ENCODE results near the gene MYO5C. TPM values are rescaled to one million over a fixed set of nuclear protein-coding genes. Genes with fewer than 3 reads are reported as not detected.
A peak's percentile ranks its signal among the peaks of the same experiment; 100 is the strongest.

MYO5C gene
- total RNA-seq, 1 experiment from 2014 or later, result 0.43 TPM

DNA sequence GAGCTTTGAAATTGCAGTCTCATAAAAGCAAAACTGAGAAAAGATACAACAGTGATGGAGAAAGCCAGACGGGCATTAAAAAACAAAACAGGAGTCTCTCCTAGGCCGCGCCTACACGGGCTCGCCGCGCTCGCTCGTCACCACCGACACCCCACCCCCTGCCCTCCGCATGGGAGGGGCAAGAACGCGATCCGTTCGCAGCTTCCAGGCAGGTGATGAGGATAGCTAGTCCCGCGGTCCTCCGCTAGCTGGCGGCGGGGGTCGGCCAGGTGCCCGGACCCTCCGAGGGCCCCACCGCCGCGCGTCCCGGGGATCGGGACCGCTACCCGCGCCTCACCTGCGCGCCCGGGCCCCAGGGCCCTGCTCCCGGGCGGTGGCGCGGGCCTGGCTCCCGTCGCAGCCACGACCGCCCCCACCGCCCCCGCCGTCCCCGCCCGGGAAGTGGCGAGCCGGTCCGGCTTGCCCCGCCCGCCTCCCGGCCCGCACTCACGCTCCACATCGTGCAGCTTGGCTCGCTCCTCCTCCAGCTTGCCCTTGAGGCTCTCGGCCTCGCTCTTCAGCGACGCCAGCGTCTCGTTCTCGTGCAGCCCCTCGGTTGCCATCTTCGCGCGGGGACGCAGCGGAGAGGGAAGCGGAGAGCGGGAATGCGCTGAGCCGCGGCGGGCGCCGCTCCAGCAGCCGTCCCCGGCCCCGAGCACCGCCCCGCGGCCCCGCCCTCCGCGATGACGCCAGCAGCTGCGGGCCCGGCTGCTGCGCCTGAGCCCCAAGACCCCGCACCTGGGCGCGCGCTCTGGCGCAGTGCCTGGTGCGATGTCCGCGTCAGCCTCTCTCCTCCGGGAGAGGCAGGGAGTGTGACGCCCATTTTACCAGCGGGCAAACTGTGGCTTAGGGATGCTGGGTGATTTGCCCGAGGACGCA lies 116.1 kb downstream of the MYO5C start:
- ChIA-PET POLR2A (ENCODE audit: low non-redundant PET) (no interaction called here), CTCF (no interaction called here)
- no peak for TF ChIP-seq EZH2 (IDR thresholded peaks at IDR 0.05; ENCODE audit: borderline replicate concordance, low read depth, low read length, poor library complexity, severe bottlenecking)
- TF ChIP-seq, protein P1, sequence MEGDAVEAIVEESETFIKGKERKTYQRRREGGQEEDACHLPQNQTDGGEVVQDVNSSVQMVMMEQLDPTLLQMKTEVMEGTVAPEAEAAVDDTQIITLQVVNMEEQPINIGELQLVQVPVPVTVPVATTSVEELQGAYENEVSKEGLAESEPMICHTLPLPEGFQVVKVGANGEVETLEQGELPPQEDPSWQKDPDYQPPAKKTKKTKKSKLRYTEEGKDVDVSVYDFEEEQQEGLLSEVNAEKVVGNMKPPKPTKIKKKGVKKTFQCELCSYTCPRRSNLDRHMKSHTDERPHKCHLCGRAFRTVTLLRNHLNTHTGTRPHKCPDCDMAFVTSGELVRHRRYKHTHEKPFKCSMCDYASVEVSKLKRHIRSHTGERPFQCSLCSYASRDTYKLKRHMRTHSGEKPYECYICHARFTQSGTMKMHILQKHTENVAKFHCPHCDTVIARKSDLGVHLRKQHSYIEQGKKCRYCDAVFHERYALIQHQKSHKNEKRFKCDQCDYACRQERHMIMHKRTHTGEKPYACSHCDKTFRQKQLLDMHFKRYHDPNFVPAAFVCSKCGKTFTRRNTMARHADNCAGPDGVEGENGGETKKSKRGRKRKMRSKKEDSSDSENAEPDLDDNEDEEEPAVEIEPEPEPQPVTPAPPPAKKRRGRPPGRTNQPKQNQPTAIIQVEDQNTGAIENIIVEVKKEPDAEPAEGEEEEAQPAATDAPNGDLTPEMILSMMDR (conservative IDR thresholded peaks at IDR 0.05; ENCODE audit: low read depth, low read length), result no peak
- DNase-seq (ENCODE audit: low spot score), result peak; percentile 84
- H3K27me3 ChIP-seq (replicated peaks; ENCODE audit: insufficient read depth, low read depth, low read length, poor library complexity), result no peaks in the 10 kb centered on the region
- no peaks in the 10 kb centered on the region for H3K4me1 ChIP-seq (ENCODE audit: insufficient read depth, low read length, poor library complexity, severe bottlenecking)
- no TSS peak for BruUV-seq (replicated peaks)
- intact Hi-C loops (cut with micrococcal nuclease; ENCODE audit: unreplicated experiment), result loop anchor here (5.0 kb wide), 1 partner anchor 48 kb away; no protein-coding TSS in a partner anchor
- no peaks in the 10 kb centered on the region for H3K9me3 ChIP-seq (ENCODE audit: low read depth, low read length, poor library complexity, severe bottlenecking)
- peak overlapping the region; percentile 69 for H3K4me3 ChIP-seq (ENCODE audit: low read depth, low read length, poor library complexity, severe bottlenecking)
- H3K27ac ChIP-seq (ENCODE audit: low read depth, low read length, poor library complexity, severe bottlenecking), result peak overlapping the region; percentile 72
- no peaks in the 10 kb centered on the region for H3K36me3 ChIP-seq (ENCODE audit: insufficient read depth, low read length, poor library complexity, severe bottlenecking)

DNA sequence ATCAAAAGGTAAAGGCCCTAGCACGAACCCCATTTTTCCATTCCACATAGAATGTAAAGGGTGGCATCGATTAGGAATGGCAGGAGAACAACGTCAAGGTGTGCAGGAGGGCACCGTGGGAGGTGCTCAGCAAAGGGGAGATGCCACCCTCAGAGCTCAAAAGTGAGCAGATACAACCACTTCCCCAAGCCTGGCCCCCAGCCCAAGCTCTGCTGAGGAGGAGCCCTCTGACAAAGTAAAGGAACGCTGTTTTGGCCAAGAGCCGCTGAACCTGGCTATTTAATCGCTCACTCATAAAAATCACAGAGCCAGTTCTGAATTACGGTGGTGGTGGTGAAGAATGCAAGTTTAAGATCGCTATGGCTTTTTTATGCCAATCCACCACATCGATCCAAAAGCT lies 116.8 kb downstream of the MYO5C start:
- ChIA-PET POLR2A (ENCODE audit: low non-redundant PET) (no interaction called here), CTCF (no interaction called here)
- Histone ChIP-seq H3K4me1 (ENCODE audit: insufficient read depth, low read length, poor library complexity, severe bottlenecking) (no peaks in the 10 kb centered on the region), H3K27me3 (replicated peaks; ENCODE audit: insufficient read depth, low read depth, low read length, poor library complexity) (no peaks in the 10 kb centered on the region), H3K4me3 (ENCODE audit: low read depth, low read length, poor library complexity, severe bottlenecking) (peak overlapping the region; percentile 69), H3K27ac (ENCODE audit: low read depth, low read length, poor library complexity, severe bottlenecking) (peak overlapping the region; percentile 72), H3K9me3 (ENCODE audit: low read depth, low read length, poor library complexity, severe bottlenecking) (no peaks in the 10 kb centered on the region), H3K36me3 (ENCODE audit: insufficient read depth, low read length, poor library complexity, severe bottlenecking) (no peaks in the 10 kb centered on the region)
- intact Hi-C loops (cut with micrococcal nuclease; ENCODE audit: unreplicated experiment), result no loop called here
- TF ChIP-seq EZH2 (IDR thresholded peaks at IDR 0.05; ENCODE audit: borderline replicate concordance, low read depth, low read length, poor library complexity, severe bottlenecking), result no peak
- TF ChIP-seq, protein P1 (conservative IDR thresholded peaks at IDR 0.05; ENCODE audit: low read depth, low read length), result no peak
- DNase-seq (ENCODE audit: low spot score), result no peak
- TSS peak; percentile 55 for BruUV-seq (replicated peaks)

DNA sequence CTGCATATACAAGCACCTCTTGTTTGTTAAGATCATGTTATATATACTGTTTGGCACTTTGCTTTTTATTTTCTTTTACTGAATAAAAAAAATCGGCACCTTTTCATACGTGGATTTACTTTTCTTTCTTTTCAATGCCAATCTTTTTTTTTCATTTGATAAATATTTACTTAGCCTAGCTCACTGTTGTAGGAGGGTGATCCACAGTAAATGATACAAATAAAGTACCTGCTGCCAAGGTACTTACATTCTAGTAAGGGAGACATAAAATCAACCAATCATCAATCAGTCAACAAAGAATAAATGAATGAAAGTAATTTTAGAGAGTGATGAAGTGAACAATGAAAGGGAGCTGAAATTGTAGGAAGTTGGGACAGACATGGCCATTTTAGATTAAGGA lies 122.7 kb downstream of the MYO5C start:
- intact Hi-C loops (cut with micrococcal nuclease; ENCODE audit: unreplicated experiment), result no loop called here
- no peak for DNase-seq (ENCODE audit: low spot score)
- Histone ChIP-seq H3K9me3 (ENCODE audit: low read depth, low read length, poor library complexity, severe bottlenecking) (no peaks in the 10 kb centered on the region), H3K4me1 (ENCODE audit: insufficient read depth, low read length, poor library complexity, severe bottlenecking) (no peaks in the 10 kb centered on the region), H3K27me3 (replicated peaks; ENCODE audit: insufficient read depth, low read depth, low read length, poor library complexity) (no peaks in the 10 kb centered on the region), H3K4me3 (ENCODE audit: low read depth, low read length, poor library complexity, severe bottlenecking) (no peak overlapping the region), H3K36me3 (ENCODE audit: insufficient read depth, low read length, poor library complexity, severe bottlenecking) (no peaks in the 10 kb centered on the region), H3K27ac (ENCODE audit: low read depth, low read length, poor library complexity, severe bottlenecking) (no peak overlapping the region)
- BruUV-seq (replicated peaks), result no TSS peak
- TF ChIP-seq, protein P1 (conservative IDR thresholded peaks at IDR 0.05; ENCODE audit: low read depth, low read length), result no peak
- TF ChIP-seq EZH2 (IDR thresholded peaks at IDR 0.05; ENCODE audit: borderline replicate concordance, low read depth, low read length, poor library complexity, severe bottlenecking), result no peak
- CTCF ChIA-PET, result no interaction called here
- POLR2A ChIA-PET (ENCODE audit: low non-redundant PET), result no interaction called here

Data from A673 (cell line).